GM21786 (cell line): ENCODE results near the gene MLIP.
"Not testable (repeated sequence)": the region's sequence is repeated elsewhere in the genome, so short reads cannot be mapped to it uniquely, and the experiment has no call there.

ENCODE experiments used
- ATAC-seq: cut with Tn5 transposase; IDR thresholded peaks from one replicate; pipeline ENCODE4 v1.9.1; 2021; ENCODE audit not compliant: unreplicated experiment

Gene MLIP

DNA sequence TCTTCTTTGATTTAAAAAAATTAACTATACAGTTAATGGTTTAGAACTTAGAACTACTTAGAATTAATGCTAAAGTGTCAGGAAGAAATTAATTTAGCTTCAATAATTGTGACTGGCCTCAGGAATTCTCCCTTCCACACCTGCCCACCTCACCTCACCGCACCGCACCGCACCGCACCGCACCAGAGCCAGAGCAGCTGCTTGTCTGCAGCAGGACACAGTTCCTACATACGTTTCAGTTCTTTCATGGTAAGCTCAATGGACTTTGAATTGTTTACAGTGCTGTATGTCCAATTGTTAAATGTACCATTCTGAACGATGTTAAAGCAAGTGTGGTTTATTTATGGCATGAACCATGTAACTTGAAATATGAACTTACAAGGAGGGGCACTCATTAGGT is 98.7 kb downstream of the MLIP start:
- ATAC-seq = not testable (repeated sequence)

DNA sequence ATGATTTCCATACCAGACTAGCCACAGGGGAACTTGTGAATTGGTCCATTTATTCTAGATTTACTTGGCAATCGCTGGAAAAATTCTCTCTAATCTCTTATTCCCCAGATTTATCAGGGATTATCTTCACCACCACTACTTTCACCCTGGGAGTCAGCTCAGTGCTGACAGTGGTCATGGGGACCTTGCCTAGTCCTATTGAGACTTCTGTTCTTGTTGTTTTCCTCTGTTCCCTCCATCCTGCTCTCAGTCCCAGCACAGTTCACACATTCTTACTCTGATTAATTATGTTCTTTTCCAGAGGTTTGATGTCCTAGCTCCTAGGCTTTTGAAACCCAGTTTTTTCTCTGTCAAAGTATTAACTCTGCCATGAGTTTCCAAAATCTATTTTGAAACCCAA is 103.0 kb downstream of the MLIP start:
- no peak for ATAC-seq

DNA sequence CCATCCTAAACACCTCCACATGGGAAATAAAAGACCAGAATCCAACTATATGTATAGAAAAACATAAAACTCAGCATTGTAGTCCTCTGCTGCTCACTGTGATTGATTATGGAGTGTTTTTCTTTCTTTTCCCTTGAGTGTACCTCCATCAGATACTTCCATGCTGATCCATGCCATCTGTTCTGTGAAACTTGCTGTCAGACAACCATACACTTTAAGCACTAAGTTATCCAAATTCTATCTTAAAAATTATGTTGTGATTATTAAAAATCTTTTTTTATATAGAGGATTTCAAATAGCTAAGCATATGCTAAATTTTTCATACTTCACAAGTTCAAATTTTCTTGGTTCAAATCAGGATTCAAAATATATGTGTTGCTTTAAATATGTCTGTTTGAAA is 105.1 kb downstream of the MLIP start:
- no peak for ATAC-seq

DNA sequence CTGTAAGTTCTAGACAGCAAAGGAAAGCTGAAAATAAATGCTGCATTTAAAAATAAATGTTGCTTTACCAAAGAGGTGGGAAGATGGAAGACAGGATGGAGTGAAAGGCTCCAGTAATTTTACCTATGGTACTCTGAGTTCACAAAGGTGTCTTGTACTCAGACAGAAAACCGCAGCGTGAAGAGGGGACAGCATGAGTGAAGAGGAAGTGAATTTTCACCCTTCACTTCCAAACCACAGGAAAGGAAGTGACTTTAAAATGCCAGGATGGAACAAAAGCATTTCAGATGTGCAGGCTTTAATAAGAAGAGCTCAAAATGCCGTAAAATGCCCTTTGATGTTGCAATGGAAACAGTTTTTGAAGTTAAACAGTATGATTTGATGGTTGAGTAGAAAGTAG is 105.8 kb downstream of the MLIP start:
- ATAC-seq = no peak

DNA sequence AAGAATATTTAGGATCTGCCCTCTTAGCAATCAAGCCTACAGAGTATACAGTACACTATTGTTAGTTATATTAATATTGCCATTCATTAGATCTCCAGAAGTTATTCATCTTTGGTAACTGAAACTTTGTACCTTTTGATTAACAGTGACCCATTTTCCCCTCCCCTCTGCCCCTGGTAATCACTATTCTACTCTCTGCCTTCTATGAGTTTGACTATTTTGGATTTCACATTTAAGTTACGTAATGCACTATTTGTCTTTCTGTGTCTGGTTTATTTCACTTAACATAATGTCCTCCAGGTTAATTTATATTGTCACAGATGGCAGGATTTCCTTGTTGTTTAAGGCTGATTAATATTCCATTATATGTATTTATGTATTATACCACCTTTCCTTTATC is 111.0 kb downstream of the MLIP start:
- ATAC-seq = no peak

DNA sequence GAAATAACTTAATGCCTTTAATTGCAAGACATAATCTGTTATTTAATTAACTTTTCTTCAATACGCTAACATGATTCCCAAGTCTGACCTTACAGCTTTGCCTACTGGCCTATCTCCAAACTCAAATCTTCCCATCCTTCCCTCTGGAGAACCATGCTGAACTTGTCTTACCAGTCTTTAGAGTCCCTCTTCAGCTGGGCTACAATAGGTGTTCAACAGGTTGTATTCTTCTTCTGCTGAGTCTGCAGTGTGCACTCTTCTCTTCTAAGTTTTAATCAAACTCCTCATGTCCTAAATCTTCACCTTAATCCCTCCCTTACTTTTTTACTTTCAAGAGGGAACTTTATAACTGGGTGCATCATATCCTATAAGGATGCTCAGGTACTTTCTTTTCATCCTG is 121.5 kb downstream of the MLIP start:
- ATAC-seq = no peak

DNA sequence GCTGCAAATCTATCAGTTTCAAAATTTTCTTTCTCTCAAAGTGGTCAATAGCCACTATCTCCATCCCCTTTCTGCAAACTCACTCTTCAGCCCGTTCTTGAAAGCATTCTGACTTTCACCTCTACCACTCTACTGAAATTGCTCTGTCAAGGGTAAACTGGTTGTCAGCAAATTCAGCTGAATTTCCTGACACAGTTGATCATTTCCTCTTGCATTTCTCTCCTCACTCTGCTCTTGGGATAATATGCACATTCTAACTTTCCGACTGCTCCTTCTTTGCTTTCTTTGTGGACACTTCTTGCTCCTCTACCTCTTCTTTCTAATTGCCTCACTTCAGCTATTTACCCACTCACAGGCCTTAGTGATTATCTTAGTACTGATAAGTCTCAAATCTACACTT is 123.3 kb downstream of the MLIP start:
- no peak for ATAC-seq

DNA sequence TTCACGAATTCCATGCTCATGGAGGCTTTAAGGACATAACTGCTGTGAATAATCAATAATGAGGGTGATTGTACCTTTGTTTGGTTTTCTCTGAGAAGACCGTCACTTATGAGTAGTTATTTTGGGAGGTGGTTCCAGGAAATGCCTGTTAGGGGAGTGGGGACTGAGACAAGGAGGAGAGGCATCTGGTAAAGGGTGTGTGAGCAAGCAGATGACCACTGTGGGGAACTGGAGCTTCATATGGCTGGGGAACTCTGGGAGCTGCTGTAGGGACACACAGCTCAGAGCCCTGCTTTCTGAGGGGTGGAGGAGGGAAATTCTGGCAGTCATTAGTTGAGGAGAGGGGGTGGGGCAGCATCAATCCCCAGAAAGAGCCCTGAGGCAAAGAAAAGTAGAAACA is 125.7 kb downstream of the MLIP start:
- no peak for ATAC-seq

DNA sequence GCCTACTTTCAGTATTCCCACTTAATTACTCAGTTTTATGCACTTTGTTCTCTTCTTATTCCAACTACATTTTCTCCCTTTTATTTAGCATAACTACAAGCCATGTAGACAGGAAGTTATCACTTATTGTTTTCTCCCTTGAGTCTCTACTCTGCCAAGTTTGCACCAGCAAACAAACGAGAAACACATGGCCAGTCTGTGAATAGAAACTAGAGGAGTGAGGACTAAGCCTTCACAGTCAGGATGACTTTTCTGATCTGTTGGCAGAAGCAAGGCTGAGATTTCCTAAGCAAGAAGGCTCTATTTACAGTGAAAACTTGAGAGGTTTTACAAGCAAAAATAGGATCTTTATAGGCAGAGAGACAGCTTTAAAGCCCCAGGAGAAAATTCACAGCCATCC is 127.2 kb downstream of the MLIP start:
- no peak for ATAC-seq

DNA sequence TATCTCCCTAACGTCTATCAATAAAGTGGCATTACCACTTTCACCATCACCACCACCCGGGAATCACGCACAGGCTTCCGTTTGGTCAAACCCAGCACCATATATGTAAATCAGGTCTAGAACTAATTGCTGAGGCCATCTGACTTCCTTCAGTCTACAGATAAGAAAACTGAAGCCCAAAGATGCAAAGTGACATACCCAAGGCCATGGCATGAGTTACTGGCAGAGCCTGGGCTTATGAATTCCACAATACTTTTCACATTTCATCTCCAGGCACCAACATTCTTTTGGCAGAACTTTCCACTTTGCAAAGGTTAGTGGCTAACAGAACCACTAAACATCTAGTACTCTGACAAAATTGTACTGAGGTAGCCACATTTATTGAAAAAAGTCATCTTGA is 132.5 kb downstream of the MLIP start:
- ATAC-seq = no peak

DNA sequence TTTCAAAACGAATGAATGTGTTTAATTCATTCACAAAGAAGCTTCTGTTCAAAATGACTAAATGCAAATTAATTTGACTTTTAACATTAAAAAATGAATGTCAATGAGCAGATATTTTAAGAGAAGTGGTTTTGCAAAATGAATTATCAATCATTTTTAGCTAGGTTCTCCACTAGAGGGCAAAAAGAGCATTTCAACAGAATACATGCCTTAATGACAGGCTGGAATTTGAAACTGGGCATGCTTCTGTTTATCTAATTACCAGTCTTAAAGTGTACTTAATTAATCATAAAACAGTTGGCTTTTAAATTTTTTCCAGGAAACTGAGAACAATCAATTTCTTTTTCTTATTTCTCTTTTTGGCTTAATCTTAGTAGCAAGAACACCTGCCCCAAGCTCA is 133.2 kb downstream of the MLIP start:
- ATAC-seq = no peak

DNA sequence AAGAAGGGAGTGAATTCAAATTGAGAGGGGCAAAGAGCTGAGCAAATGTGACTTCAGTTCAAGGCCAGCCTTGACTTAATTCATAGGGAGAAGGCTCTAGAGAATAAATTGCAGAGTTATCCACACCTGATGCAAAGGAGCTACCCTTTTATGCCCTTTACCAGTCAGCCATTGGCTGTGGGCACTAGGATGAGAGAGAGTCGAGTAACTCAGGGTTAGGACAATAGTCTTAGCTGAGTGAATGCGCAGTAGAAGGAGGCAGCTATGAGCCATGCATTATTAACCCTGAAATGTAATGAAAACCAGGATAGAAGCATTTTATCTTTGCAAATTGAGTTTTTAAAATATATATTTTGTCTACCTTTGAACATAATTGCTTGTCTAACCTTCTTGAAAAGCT is 134.0 kb downstream of the MLIP start:
- ATAC-seq = no peak

DNA sequence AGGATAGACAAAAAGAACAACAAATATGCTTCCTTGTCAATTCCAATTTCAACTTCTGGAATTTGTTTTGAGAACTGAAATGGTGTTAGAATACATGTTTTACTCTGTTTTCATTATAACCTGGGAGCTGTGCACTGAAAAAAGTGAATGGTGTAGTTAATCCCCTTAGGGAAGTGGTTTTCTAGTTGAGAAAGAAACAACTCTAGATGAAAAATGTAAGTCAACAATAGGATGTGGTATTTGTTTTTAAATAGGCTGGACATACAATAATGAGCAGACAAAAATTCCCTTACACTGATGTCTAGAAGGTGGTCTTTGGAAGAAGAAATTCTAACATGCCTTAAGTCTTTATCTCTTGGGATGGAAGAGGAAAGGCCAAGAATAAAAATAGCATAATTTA is 137.1 kb downstream of the MLIP start:
- no peak for ATAC-seq

DNA sequence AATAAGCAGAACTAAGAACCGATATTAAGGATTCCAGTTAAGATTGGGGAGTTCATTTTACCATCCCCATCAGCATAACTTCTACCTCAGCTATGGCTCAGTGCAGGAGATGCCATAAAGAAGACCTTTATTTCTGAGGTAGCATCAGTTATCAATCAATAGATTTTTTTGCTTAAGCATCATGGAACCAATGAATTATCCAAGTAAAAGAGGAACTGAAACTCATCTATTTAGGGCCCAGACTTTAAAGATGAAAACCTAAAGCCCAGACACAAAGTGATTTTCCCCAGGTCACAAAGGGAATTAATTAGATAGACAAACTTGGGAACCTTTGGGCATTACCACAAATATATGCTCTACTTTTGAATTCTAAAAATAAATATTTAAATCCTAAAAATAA is 137.8 kb downstream of the MLIP start:
- no peak for ATAC-seq

DNA sequence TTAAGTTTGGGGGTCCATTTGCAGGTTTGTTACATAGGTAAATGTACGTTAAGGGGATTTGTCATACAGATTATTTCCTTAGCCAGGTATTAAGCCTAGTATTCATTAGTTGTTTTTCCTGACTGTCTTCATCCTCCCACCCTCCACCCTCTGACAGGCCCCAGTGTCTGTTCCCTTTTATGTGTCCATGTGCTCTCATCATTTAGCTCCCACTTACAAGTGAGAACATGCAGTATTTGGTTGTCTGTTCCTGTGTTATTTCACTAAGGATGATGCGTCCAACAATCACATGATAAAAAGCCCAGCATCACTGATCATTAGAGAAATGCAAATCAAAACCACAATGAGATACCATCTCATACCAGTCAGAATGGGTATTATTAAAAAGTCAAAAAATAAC is 138.6 kb downstream of the MLIP start:
- not testable (repeated sequence) for ATAC-seq

DNA sequence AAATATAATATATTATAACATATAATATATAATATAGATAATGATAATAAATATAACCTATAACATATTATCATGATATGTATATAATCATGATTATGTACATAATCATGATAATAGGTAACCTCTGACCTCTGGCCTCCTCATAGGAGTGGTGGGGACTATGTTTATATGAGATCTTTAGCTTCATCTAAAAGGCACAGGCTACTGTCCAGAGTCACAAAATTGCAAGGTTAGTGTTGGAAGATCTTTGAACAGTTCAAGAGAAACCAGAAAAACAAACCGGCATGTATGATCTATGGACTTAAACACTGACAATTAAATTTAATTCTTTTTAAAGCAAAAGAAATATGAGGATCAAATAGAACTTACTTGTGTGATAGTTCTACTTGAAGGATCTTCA is 141.3 kb downstream of the MLIP start:
- ATAC-seq = no peak

DNA sequence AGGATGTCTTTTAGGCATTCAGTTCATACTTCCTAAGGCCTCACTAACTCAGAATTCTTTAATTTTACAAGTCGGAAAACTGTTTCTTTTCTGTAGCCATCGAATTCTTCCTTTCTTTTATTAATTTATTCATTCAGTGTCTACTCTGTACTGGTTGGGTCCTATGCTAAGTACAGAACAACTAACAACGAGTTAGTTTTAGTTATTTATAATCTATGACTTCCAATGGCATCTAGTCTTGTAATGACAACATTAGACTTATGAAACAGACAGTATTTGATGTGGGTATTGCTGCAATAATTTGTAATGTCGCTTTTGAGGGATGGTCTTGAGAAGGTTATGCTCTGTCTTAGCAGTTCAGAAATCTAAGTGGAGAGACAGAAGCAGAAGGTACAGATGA is 141.7 kb downstream of the MLIP start:
- no peak for ATAC-seq

DNA sequence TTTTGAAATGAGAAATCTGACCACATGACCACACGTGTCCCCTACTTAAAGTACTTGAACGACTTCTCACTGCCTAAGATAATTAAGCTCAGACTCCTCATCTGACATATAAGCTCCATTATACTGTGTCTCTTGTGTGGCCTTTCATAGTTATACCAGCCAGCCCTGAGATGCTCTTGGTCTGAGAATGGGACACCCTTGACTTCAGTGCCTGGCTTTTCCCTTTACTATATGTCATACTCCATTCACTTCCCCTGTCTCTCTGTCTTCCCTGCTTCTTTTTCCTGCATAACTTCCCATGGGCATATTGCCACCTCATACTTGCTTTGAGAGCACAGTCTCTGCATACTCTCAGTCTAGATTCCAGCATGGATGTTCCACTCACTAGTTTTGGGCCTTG is 143.6 kb downstream of the MLIP start:
- no peak for ATAC-seq

DNA sequence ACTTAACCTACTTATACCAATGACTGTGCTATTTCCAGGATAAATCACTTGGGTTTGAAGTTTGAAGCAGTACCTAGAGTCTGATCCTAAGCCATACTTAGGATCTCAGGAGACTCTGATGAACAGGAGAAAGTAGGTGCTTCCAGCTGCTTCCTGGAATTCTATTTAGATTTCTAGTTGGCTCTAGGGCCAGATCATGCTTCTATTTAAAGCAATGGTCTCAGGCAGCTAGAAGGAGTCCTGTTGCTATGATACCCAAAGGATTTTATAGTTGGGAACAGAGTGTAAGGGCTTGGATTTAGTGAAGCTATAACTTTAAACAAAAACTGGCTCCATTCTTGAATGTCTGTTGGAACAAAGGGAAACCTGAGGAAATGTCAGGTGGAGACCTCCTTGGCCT is 144.6 kb downstream of the MLIP start:
- ATAC-seq = no peak

DNA sequence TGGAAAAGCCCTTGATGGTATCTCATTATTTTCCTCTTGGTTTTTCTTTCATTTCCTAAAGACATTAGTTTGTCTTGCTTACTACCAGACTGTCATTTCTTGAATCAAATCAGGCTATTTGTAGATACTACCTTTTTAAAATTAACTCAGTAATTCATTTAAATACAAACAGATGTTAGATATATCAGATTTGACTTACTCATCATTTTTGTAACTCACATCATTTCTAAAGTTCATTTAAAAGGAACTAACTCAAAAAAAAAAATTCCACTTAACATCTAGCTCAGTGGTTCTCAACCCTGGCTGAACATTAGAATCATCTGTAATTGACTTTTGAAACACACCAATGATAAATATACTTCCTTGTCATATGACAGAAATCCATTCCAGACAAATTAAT is 148.8 kb downstream of the MLIP start:
- ATAC-seq = no peak

DNA sequence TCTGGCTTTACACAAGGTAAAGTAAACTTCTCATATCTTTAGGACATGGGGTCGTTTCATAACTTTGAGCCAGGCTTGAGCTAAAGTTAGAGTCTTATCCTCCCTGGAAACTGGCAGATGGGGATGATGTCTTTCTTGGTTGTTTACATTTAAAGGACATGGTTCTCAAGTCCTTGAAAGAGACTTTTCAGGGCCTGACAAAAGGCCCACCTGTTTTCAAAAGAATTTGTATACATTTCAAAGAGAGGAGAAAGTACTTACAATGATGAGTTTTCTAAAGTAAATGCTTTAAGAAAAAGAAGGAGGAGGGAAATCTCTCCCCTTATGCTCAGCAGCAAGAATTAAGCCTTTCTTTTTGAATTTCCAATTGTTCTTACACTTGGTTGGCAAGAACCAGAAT is 151.3 kb downstream of the MLIP start:
- no peak for ATAC-seq

DNA sequence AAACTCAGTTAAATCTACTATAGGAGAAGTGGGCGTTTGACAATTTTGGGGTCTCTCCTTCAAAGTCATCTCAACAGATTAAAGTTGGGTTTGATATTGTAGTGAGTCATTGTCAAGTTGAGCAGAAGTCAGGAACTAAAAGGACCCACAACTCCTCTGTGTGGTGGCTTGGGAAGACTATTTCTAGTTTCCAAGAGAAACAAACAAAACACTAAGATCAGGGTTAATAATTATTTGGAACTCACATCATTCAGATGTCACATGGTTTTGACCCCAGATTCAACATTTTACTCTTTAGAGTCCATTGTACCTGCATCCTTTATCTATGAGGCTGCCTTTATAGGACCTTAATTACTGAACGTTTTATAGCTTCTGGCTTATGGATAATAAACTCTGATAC is 151.7 kb downstream of the MLIP start:
- no peak for ATAC-seq

DNA sequence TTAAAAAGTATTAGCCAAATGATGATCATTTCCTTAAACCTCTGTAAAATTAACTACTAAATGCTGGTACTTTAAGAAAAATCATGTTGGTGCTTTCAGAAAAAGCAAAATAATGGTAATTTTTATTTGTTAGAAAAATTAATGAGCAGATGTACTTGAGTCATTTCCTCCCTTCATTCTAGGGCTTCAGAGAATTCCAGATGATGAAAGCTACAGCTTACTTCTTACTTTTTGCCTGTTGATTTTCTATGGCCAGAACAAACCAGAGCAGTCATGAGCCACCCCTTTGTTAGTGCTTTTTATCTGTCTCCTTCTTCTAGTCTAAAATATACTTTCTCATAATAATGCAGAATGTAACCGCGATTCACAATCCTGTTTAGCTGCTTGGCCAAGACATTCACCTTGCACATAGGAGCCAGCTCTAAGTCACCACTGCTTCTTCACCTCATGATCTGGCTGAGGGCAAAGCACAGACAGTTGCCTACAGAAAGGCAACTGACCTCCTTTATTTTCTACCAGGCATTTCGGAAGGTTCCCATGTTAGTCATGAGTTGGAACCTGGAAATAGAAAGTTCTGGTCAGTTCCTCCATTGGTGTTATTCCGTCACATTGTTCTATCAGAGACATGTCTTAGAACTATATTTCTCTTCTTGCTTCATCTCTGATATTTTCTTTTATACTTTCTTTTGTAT is 153.5 kb downstream of the MLIP start:
- ATAC-seq = no peak
